Stimulated activated CD8-positive, alpha-beta memory T cell treated with anti-CD3 and anti-CD28 coated beads, Interleukin-15, amount 100 ng/mL, for 48 hours (primary cell): ENCODE measurements around the gene RAB11FIP5.
"Not testable (repeated sequence)": the region's sequence is repeated elsewhere in the genome, so short reads cannot be mapped to it uniquely, and the experiment has no call there.

Experiments
- DNase-seq, 2 donors: peaks; one replicate each; pipeline ENCODE4 v3.0.0-alpha.2; 2020; ENCODE audit warnings: low read depth in 2 of 2

RAB11FIP5 gene

GRCh38 chr2:73111073-73112025, 1.4 kb downstream of the RAB11FIP5 start:
- DNase-seq: no peak

- no peak for DNase-seq
These were observed 2.3 kb downstream of the RAB11FIP5 start for GRCh38 chr2:73110168-73111072.

- DNase-seq: no peak
These were observed 3.1 kb downstream of the RAB11FIP5 start for GRCh38 chr2:73109431-73110167.

GRCh38 chr2:73107211-73107926, 5.4 kb downstream of the RAB11FIP5 start:
- DNase-seq: no peak

GRCh38 chr2:73106791-73107190, 6.0 kb downstream of the RAB11FIP5 start:
- DNase-seq: no peak

GRCh38 chr2:73105511-73105971, 7.2 kb downstream of the RAB11FIP5 start:
- no peak for DNase-seq

GRCh38 chr2:73104933-73105332, 7.8 kb downstream of the RAB11FIP5 start:
- DNase-seq: no peak

GRCh38 chr2:73103018-73103542, 9.7 kb downstream of the RAB11FIP5 start:
- no peak for DNase-seq

GRCh38 chr2:73101626-73102256, 11.0 kb downstream of the RAB11FIP5 start:
- no peak for DNase-seq

- DNase-seq: no peak
These were observed 11.8 kb downstream of the RAB11FIP5 start for GRCh38 chr2:73100956-73101355.

- DNase-seq: no peak
These were observed 13.3 kb downstream of the RAB11FIP5 start for GRCh38 chr2:73099486-73099885.

- no peak for DNase-seq
These were observed 16.8 kb downstream of the RAB11FIP5 start for GRCh38 chr2:73095910-73096309.

GRCh38 chr2:73093601-73094218, 19.0 kb downstream of the RAB11FIP5 start:
- DNase-seq: not testable (repeated sequence)

GRCh38 chr2:73092146-73092783, 20.5 kb downstream of the RAB11FIP5 start:
- no peak for DNase-seq

- no peak for DNase-seq
These were observed 21.1 kb downstream of the RAB11FIP5 start for GRCh38 chr2:73091696-73092095.

GRCh38 chr2:73091164-73091563, 21.6 kb downstream of the RAB11FIP5 start:
- no peak for DNase-seq

GRCh38 chr2:73089270-73090030, 23.3 kb downstream of the RAB11FIP5 start:
- DNase-seq: no peak

GRCh38 chr2:73088703-73089102, 24.0 kb downstream of the RAB11FIP5 start:
- DNase-seq: no peak
